SK-N-SH (cell line): ENCODE results near the gene LONP2.

Source experiments
- CTCF ChIP-seq: fragments of 200-600 bp; sonication (generic); IDR thresholded peaks from 2 replicates; pipeline ENCODE4 v1.6.1; 2017; ENCODE audit warnings: antibody characterized with exemption, mild to moderate bottlenecking, moderate library complexity
- EZH2phosphoT487 ChIP-seq: fragments of 200-600 bp; sonication (generic); IDR thresholded peaks from 2 replicates; pipeline ENCODE4 v1.6.1; 2017; ENCODE audit warnings: low read depth, mixed run types, mild to moderate bottlenecking, antibody characterized with exemption, moderate library complexity, borderline replicate concordance
- FOSL2 ChIP-seq: IDR thresholded peaks from 2 replicates; pipeline ENCODE4 v1.4.0; 2012; ENCODE audit warnings: low read depth, mild to moderate bottlenecking, moderate library complexity, borderline replicate concordance
- FOXM1 ChIP-seq: IDR thresholded peaks from 2 replicates; pipeline ENCODE4 v1.4.0; 2012; ENCODE audit warnings: low read depth, mild to moderate bottlenecking
- POLR2AphosphoS5 ChIP-seq: IDR thresholded peaks from 2 replicates; pipeline ENCODE4 v1.6.1; 2012; ENCODE audit warnings: low read depth, low read length
- REST ChIP-seq: IDR thresholded peaks from 2 replicates; pipeline ENCODE4 v1.6.1; 2012; ENCODE audit warnings: mild to moderate bottlenecking, low read depth, low read length, moderate library complexity
- RXRA ChIP-seq: IDR thresholded peaks from 2 replicates; pipeline ENCODE4 v1.4.0; 2012; ENCODE audit warnings: low read depth, mild to moderate bottlenecking, borderline replicate concordance
- SIN3A ChIP-seq: IDR thresholded peaks from 2 replicates; pipeline ENCODE4 v1.6.1; 2012; ENCODE audit warnings: low read depth, mild to moderate bottlenecking, low read length, moderate library complexity, borderline replicate concordance
- SMC3 ChIP-seq: IDR thresholded peaks from 2 replicates; pipeline ENCODE4 v1.6.1; 2012; ENCODE audit warnings: low read depth, low read length, improper control_type of control experiment
- TAF1 ChIP-seq: IDR thresholded peaks from 2 replicates; pipeline ENCODE4 v1.6.1; 2012; ENCODE audit warnings: low read depth, mild to moderate bottlenecking, low read length, moderate library complexity, borderline replicate concordance
- USF1 ChIP-seq: IDR thresholded peaks from 2 replicates; pipeline ENCODE4 v1.4.0; 2012; ENCODE audit warnings: low read depth, borderline replicate concordance
- YY1 ChIP-seq: IDR thresholded peaks from 2 replicates; pipeline ENCODE4 v1.4.0; 2012; ENCODE audit warnings: low read depth, mild to moderate bottlenecking
- ZBTB33 ChIP-seq: IDR thresholded peaks from 2 replicates; pipeline ENCODE4 v1.4.0; 2012; ENCODE audit warnings: low read depth, borderline replicate concordance

GRCh38 chr16:48295488-48296281, 51.6 kb downstream of the LONP2 start:
- no peak for TF ChIP-seq ZBTB33
- no peak for TF ChIP-seq EZH2phosphoT487
- no peak for TF ChIP-seq CTCF
- no peak for TF ChIP-seq REST
- no peak for TF ChIP-seq TAF1
- no peak for TF ChIP-seq SIN3A
- no peak for TF ChIP-seq USF1
- no peak for TF ChIP-seq POLR2AphosphoS5
- TF ChIP-seq FOXM1 = no peak
- no peak for TF ChIP-seq FOSL2
- TF ChIP-seq SMC3 = no peak
- no peak for TF ChIP-seq RXRA
- TF ChIP-seq YY1 = no peak
